ENCODE measurements around the gene RARS2. TPM values are rescaled to one million over a fixed set of nuclear protein-coding genes. Genes with fewer than 3 reads are reported as not detected.

Gene RARS2, protein sequence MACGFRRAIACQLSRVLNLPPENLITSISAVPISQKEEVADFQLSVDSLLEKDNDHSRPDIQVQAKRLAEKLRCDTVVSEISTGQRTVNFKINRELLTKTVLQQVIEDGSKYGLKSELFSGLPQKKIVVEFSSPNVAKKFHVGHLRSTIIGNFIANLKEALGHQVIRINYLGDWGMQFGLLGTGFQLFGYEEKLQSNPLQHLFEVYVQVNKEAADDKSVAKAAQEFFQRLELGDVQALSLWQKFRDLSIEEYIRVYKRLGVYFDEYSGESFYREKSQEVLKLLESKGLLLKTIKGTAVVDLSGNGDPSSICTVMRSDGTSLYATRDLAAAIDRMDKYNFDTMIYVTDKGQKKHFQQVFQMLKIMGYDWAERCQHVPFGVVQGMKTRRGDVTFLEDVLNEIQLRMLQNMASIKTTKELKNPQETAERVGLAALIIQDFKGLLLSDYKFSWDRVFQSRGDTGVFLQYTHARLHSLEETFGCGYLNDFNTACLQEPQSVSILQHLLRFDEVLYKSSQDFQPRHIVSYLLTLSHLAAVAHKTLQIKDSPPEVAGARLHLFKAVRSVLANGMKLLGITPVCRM
- total RNA-seq (ENCODE audit: low replicate concordance), result 23.9 and 36.5 TPM in 2 replicates

DNA sequence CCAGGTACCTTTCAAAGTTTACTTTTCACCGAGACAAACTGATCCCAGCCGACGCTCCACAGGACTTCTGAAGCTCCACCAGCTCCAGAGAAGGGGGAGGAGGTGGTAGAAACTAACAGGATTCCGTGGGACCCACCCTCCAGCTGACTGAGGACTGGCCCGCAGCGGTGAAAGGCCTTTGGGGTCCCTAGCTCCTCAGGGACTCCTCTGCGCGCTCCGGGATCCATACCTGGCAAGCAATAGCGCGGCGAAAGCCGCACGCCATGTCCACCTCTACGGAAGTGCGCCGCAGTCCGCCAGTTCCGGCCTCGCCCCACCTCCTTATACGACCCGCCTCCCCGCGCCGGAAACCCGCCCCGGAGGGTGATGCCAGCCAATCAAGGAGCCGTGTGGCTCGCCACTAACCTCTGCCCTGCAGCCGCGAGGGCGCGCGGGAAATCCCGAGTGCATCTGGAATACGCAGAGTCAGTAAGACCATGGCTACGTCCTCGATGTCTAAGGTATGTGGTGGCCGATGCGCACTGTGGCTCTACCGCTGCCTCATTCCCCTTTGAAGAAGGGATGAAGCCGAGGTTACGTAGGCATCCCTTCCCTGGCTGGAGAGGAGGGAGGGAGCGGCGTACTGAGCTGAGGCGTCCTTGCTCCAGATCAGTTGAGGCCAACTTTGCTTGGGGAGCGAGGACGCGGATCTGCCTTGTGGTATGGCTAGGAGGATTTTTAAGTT, at the start of gene RARS2, which contains the start of gene ORC3:
Gene RARS2, minus strand, starts transcription at position 295 of the 724 bp plus-strand sequence. Its CDS starts 30 bp downstream, at position 265.
Gene ORC3, plus strand, starts transcription at position 443 of the 724 bp plus-strand sequence. Its CDS starts 34 bp downstream, at position 477.

DNA sequence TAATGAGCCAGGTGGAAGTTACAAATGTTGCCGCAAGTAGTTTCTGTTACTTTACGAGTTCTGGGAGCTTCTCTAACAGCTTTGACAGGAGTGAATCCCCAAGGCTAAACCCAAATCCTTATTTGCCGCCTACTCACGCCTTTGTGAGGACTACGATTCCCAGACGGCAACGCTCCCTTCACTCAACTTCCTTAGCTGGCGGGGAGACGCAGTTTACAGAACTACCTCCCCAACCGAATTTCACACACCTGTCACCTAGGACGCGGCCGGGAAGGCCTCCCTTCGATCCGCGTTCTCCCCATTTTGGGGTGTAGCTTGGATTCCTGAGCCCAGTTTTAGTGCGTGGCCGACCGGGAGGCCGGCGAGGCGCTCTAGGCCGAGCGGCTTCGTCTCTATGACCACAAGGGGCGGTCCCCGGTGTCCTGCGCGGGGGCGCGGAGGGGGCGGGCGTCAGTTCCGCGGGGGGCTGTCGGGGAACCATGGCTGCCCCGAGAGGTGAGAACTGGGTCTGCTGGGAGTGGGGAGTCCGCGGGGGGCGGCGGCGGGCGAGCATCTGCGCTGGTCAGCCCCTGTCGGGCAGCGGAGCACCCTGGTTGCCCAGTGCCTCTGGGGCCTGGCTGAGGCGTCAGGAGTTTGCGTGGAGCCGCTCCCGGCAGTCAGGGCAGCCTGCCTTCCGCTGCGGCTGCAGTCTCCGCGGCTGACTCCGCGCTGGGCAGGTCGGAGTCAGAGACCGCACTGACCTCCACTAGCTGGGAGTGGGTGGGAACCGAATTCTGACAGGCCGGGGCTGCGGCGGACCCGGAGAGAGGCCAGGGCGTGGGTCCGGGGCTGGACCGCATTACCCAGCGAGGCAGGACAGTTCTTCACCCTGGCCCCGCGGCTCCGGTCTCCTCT, 117.0 kb downstream of the RARS2 start, which contains the start of gene SLC35A1:
Gene SLC35A1, plus strand, starts transcription at position 450 of the 894 bp plus-strand sequence. Its CDS starts 30 bp downstream, at position 480.

Other genes starting within 250 kb of the RARS2 start
- 0.83 and 0.94 TPM in 2 replicates for gene C6orf163, start 245.2 kb downstream of the RARS2 start, total RNA-seq (ENCODE audit: low replicate concordance)
- 0.23 and 0.59 TPM in 2 replicates for gene CFAP206, start 182.0 kb downstream of the RARS2 start, total RNA-seq (ENCODE audit: low replicate concordance)
- 8.9 and 19.1 TPM in 2 replicates for gene SLC35A1, start 117.0 kb downstream of the RARS2 start, total RNA-seq (ENCODE audit: low replicate concordance)
- 12.6 and 15.9 TPM in 2 replicates for gene ORC3, start 148 bp upstream of the RARS2 start, total RNA-seq (ENCODE audit: low replicate concordance)
- 6.2 and 12.8 TPM in 2 replicates for gene AKIRIN2, start 112.2 kb upstream of the RARS2 start, total RNA-seq (ENCODE audit: low replicate concordance)

Data from smooth muscle cell of the coronary artery (primary cell).